Loucy (cell line): ENCODE results near the gene UNG.

Experiments
- CTCF ChIP-seq: fragments of 200-600 bp; sonication (generic); conservative IDR thresholded peaks from 2 replicates; pipeline ENCODE4 v1.5.1; 2014; ENCODE audit warnings: mild to moderate bottlenecking, antibody characterized with exemption, low read length
- EZH2phosphoT487 ChIP-seq: fragments of 200-600 bp; IDR thresholded peaks from 2 replicates; pipeline ENCODE4 v1.6.1; 2018; ENCODE audit warnings: antibody characterized with exemption, mild to moderate bottlenecking, moderate library complexity, borderline replicate concordance

- no peak for TF ChIP-seq CTCF
- TF ChIP-seq EZH2phosphoT487, result no peak
These were observed 19.2 kb downstream of the UNG start for GRCh38 chr12:109116611-109116949.
